ENCODE results near the gene FNDC5. TPM values are rescaled to one million over a fixed set of nuclear protein-coding genes. Genes with fewer than 3 reads are reported as not detected.

Gene FNDC5
- total and polyA plus RNA-seq, 9 of the 15 experiments (the other 6 are each of a cell fraction or from before 2014, with no cell fraction given) = 0.06 to 2.1 (median 0.22) TPM

DNA sequence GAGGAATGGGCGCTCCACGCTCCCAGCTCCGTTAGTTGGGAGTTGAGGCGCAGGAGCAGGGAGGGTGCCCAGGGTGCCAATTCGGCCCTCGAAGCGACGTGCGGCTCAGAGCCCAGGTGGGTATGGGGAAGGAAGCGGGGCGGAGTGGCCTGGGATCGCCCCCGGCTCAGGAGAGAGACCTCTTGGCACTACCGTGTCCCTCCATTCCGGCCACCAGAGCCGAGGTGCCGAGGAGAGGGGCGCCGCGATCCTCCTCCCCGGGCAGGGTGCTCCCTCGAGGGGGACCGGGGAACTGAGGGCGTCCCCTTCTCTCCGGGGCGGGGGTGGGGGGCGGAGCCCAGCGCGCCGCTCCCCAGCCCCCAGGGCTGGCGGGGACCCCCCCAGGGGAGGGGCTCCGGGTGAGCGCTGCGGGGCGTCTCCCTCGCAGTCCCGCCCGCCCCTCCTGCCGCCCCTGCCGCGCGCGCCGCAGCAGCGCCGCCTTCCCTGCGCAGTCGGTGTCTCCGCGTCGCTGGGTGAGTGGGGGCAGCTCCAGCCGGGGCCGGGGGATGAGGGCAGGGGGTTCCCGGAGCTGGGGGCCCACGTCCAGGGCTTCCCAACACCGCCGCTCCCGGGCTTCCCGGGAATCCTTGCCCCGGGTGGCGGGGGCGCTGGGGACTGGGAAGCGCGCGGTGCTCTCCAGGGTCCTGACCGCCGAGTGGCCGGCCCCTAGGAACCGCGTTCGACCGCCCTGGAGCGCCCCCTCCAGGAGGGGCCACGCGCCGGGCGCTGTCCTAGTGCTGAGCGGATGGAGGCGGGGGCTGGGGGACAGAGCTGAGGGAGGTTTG lies 15.5 kb upstream of the FNDC5 start, which contains the start of gene HPCA (continued):
- no peak for TF ChIP-seq NCOA2 (IDR thresholded peaks at IDR 0.05; ENCODE audit: partially characterized antibody in 2 of 2)
- TF ChIP-seq FOXM1 (IDR thresholded peaks at IDR 0.05; ENCODE audit: low read depth) = no peak
- TF ChIP-seq FOXM1 (CRISPR knock-in tag; IDR thresholded peaks at IDR 0.05; ENCODE audit: low read depth) = peak; percentile 99
- TF ChIP-seq ZNF780A (CRISPR knock-in tag; IDR thresholded peaks at IDR 0.05) = no peak
- TF ChIP-seq ATF2 (CRISPR knock-in tag; IDR thresholded peaks at IDR 0.05) = peak; percentile 91
- peak; percentile 88 for TF ChIP-seq ZBTB40 (IDR thresholded peaks at IDR 0.05)
- peak; percentile 86 for TF ChIP-seq ZBTB40 (CRISPR knock-in tag; IDR thresholded peaks at IDR 0.05)
- TF ChIP-seq ZZZ3 (IDR thresholded peaks at IDR 0.05) = no peak
- TF ChIP-seq, protein P1, sequence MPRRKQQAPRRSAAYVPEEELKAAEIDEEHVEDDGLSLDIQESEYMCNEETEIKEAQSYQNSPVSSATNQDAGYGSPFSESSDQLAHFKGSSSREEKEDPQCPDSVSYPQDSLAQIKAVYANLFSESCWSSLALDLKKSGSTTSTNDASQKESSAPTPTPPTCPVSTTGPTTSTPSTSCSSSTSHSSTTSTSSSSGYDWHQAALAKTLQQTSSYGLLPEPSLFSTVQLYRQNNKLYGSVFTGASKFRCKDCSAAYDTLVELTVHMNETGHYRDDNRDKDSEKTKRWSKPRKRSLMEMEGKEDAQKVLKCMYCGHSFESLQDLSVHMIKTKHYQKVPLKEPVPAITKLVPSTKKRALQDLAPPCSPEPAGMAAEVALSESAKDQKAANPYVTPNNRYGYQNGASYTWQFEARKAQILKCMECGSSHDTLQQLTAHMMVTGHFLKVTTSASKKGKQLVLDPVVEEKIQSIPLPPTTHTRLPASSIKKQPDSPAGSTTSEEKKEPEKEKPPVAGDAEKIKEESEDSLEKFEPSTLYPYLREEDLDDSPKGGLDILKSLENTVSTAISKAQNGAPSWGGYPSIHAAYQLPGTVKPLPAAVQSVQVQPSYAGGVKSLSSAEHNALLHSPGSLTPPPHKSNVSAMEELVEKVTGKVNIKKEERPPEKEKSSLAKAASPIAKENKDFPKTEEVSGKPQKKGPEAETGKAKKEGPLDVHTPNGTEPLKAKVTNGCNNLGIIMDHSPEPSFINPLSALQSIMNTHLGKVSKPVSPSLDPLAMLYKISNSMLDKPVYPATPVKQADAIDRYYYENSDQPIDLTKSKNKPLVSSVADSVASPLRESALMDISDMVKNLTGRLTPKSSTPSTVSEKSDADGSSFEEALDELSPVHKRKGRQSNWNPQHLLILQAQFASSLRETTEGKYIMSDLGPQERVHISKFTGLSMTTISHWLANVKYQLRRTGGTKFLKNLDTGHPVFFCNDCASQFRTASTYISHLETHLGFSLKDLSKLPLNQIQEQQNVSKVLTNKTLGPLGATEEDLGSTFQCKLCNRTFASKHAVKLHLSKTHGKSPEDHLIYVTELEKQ (CRISPR knock-in tag; IDR thresholded peaks at IDR 0.05) = 0 out of 2 replicates have a peak, but pooled peaks have one; percentile 23
- 0 out of 2 replicates have a peak, but pooled peaks have one; percentile 36 for TF ChIP-seq IRF9 (tag; IDR thresholded peaks at IDR 0.05)
- no peak for TF ChIP-seq ETS2 (tag; IDR thresholded peaks at IDR 0.05; ENCODE audit: borderline replicate concordance, poor library complexity, severe bottlenecking)

Measured in K562 (cell line).